MM.1S (cell line): ENCODE measurements around the gene JDP2.

Experiments
- DNase-seq: peaks from one replicate; pipeline ENCODE4 v3.0.0-alpha.2; 2015
- H2AFZ ChIP-seq: fragments of 300-600 bp; sonication (generic); 2 replicates; pipeline ENCODE4 v1.6.0; 2016; ENCODE audit warnings: antibody characterized with exemption, low read length
- H3F3A ChIP-seq: fragments of 300-600 bp; sonication (generic); 2 replicates; pipeline ENCODE4 v1.6.1; 2016; ENCODE audit warnings: mild to moderate bottlenecking, antibody characterized with exemption, low read length, moderate library complexity, mixed read lengths; ENCODE audit not compliant: insufficient read depth
- H3K27ac ChIP-seq: fragments of 300-600 bp; sonication (generic); 2 replicates; pipeline ENCODE4 v1.5.1; 2016; ENCODE audit warnings: mild to moderate bottlenecking, low read length
- H3K27me3 ChIP-seq: fragments of 300-600 bp; sonication (generic); replicated peaks from 2 replicates; pipeline ENCODE4 v1.6.0; 2016; ENCODE audit warnings: low read length; ENCODE audit not compliant: insufficient read depth
- H3K36me3 ChIP-seq: fragments of 300-600 bp; sonication (generic); replicated peaks from 2 replicates; pipeline ENCODE4 v1.6.1; 2016; ENCODE audit warnings: mild to moderate bottlenecking, low read length, mixed read lengths; ENCODE audit not compliant: insufficient read depth
- H3K4me1 ChIP-seq: fragments of 300-600 bp; sonication (generic); 2 replicates; pipeline ENCODE4 v1.6.1; 2016; ENCODE audit warnings: low read length, mixed read lengths
- H3K4me2 ChIP-seq: fragments of 300-600 bp; sonication (generic); 2 replicates; pipeline ENCODE4 v1.6.0; 2016; ENCODE audit warnings: low read depth, low read length
- H3K4me3 ChIP-seq: fragments of 300-600 bp; sonication (generic); 2 replicates; pipeline ENCODE4 v1.5.1; 2016; ENCODE audit warnings: low read length, mixed read lengths
- H3K79me2 ChIP-seq: fragments of 300-600 bp; sonication (generic); 2 replicates; pipeline ENCODE4 v1.6.1; 2016; ENCODE audit warnings: mixed run types, low read length, mixed read lengths
- H3K9ac ChIP-seq: fragments of 300-600 bp; sonication (generic); 2 replicates; pipeline ENCODE4 v1.6.1; 2016; ENCODE audit warnings: low read length, mixed read lengths
- H3K9me2 ChIP-seq: fragments of 300-600 bp; sonication (generic); replicated peaks from 2 replicates; pipeline ENCODE4 v1.6.1; 2016; ENCODE audit warnings: mild to moderate bottlenecking, low read length, mixed read lengths; ENCODE audit not compliant: insufficient read depth
- H3K9me3 ChIP-seq: fragments of 300-600 bp; sonication (generic); replicated peaks from 2 replicates; pipeline ENCODE4 v1.6.1; 2016; ENCODE audit warnings: mild to moderate bottlenecking, low read length, mixed read lengths; ENCODE audit not compliant: insufficient read depth
- H4K20me1 ChIP-seq: fragments of 300-600 bp; sonication (generic); 2 replicates; pipeline ENCODE4 v1.6.1; 2016; ENCODE audit warnings: mild to moderate bottlenecking, low read length, moderate library complexity, mixed read lengths; ENCODE audit not compliant: insufficient read depth
- EZH2 ChIP-seq: fragments of 300-600 bp; sonication (generic); optimal IDR thresholded peaks from 2 replicates; pipeline ENCODE3; 2017; ENCODE audit warnings: low read depth, mild to moderate bottlenecking, antibody characterized with exemption, low read length, mixed read lengths
- EZH2phosphoT487 ChIP-seq: fragments of 300-600 bp; sonication (generic); IDR thresholded peaks from 2 replicates; pipeline ENCODE4 v1.6.1; 2018; ENCODE audit warnings: antibody characterized with exemption, low read length
- TF ChIP-seq, protein P1 (sequence below): fragments of 300-600 bp; sonication (generic); IDR thresholded peaks from 2 replicates; pipeline ENCODE4 v1.5.1; 2016; ENCODE audit warnings: antibody characterized with exemption, low read length, mixed read lengths

The JDP2 gene

DNA sequence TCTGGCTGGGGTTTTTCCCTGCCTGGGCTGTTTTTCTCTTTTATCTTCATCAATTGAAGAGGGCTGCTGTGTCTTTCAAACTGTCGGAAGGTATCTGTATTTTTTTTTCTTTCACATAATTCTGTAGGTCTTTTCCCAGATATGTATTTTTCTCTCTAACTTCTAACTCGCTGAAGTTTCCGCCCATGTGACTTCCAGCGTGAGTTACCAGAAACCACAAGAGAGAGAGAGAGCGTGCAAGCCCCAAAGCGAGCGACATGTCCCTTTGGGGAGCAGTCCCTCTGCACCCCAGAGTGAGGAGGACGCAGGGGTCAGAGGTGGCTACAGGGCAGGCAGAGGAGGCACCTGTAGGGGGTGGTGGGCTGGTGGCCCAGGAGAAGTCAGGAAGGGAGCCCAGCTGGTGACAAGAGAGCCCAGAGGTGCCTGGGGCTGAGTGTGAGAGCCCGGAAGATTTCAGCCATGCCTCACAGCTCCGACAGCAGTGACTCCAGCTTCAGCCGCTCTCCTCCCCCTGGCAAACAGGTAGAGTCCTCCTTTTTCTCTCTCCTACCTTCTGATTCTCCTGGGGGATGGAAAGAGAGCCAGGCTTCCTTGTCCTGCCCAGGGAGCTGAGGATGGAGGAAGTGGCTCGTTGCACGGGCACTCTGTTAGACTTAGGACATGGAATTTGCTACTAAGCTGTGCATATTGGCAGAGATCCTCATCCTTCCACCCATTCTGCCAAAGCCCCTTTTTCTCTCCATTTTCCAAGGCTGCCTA, 94.6 kb downstream of the JDP2 start, which contains the start of gene BATF:
Gene BATF, plus strand, starts transcription at position 246 of the 759 bp plus-strand sequence. Its CDS starts 214 bp downstream, at position 460.
- DNase-seq: peak; percentile 59
- H3K4me3 ChIP-seq: peak within 1 kb of the TSS; percentile 74
- H3K9me2 ChIP-seq: no peaks in the 10 kb centered on the region
- TF ChIP-seq EZH2phosphoT487 (no peak), EZH2 (no peak)
- TF ChIP-seq, protein P1, sequence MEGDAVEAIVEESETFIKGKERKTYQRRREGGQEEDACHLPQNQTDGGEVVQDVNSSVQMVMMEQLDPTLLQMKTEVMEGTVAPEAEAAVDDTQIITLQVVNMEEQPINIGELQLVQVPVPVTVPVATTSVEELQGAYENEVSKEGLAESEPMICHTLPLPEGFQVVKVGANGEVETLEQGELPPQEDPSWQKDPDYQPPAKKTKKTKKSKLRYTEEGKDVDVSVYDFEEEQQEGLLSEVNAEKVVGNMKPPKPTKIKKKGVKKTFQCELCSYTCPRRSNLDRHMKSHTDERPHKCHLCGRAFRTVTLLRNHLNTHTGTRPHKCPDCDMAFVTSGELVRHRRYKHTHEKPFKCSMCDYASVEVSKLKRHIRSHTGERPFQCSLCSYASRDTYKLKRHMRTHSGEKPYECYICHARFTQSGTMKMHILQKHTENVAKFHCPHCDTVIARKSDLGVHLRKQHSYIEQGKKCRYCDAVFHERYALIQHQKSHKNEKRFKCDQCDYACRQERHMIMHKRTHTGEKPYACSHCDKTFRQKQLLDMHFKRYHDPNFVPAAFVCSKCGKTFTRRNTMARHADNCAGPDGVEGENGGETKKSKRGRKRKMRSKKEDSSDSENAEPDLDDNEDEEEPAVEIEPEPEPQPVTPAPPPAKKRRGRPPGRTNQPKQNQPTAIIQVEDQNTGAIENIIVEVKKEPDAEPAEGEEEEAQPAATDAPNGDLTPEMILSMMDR: no peak
- peak within 1 kb of the TSS; percentile 77 for H3K4me2 ChIP-seq
- no peaks in the 10 kb centered on the region for H3K27me3 ChIP-seq
- H3K4me1 ChIP-seq: peaks cover 8% of the 10 kb centered on the region
- peak within 1 kb of the TSS; percentile 81 for H2AFZ ChIP-seq
- H3K9ac ChIP-seq: peak within 1 kb of the TSS; percentile 64
- no peaks in the 10 kb centered on the region for H3K36me3 ChIP-seq
- H3K9me3 ChIP-seq: no peaks in the 10 kb centered on the region
- H3K27ac ChIP-seq: peak within 1 kb of the TSS; percentile 58
- peaks cover 4% of the 10 kb centered on the region; the same call in 1 of the 2 replicates for H3F3A ChIP-seq
- H4K20me1 ChIP-seq: no peaks in the 10 kb centered on the region
- H3K79me2 ChIP-seq: no peaks in the 10 kb centered on the region

DNA sequence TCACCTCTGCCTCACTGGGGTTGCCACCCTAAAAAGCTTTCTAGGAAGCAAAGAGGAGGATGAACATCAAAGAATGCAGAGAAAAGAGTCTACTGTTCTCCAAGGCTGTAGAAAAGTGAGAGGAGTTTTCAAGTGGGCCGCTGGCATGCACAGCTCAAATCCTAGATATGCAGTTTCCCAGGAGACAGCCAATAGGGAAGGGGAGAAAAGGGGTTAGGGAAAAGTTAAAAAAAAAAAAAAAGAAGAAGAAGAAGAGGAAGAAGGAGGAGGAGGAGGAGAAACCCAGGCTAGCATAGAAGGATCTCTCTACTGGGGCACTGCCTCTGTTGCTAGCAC, 95.1 kb downstream of the JDP2 start:
- Histone ChIP-seq H3K79me2 (no peaks in the 10 kb centered on the region), H3K27me3 (no peaks in the 10 kb centered on the region), H3F3A (peaks cover 4% of the 10 kb centered on the region; the same call in 1 of the 2 replicates), H4K20me1 (no peaks in the 10 kb centered on the region), H3K9ac (peak overlapping the region; percentile 64; the same call in 1 of the 2 replicates), H3K9me2 (no peaks in the 10 kb centered on the region), H3K4me3 (peak overlapping the region; percentile 74), H3K36me3 (no peaks in the 10 kb centered on the region), H3K27ac (no peak overlapping the region), H2AFZ (peak overlapping the region; percentile 81), H3K4me2 (peak overlapping the region; percentile 77), H3K9me3 (no peaks in the 10 kb centered on the region), H3K4me1 (peaks cover 8% of the 10 kb centered on the region)
- TF ChIP-seq EZH2phosphoT487: no peak
- TF ChIP-seq, protein P1: no peak
- DNase-seq: no peak
